Peyer's patch (tissue), 4 donors: Measurements from ENCODE around the gene KRT13.

Source experiments
- POLR2A ChIP-seq, 2 donors: fragments of 450-650 bp; IDR thresholded peaks; one replicate each; pipeline ENCODE4 v1.5.1; 2017; ENCODE audit warnings: antibody characterized with exemption in 2 of 2, mild to moderate bottlenecking in 2 of 2, moderate library complexity in 2 of 2
- TF ChIP-seq, protein P1 (sequence below), 6 experiments: fragments of 450-650 bp in 4 of 6; fragments of 200-600 bp in 2 of 6; sonication (generic) in 1 of 6; IDR thresholded peaks; one replicate each; pipeline ENCODE4 v1.5.1; 2017 to 2019; ENCODE audit warnings: antibody characterized with exemption in 6 of 6, mild to moderate bottlenecking in 3 of 6, moderate library complexity in 1 of 6

- TF ChIP-seq, protein P1, sequence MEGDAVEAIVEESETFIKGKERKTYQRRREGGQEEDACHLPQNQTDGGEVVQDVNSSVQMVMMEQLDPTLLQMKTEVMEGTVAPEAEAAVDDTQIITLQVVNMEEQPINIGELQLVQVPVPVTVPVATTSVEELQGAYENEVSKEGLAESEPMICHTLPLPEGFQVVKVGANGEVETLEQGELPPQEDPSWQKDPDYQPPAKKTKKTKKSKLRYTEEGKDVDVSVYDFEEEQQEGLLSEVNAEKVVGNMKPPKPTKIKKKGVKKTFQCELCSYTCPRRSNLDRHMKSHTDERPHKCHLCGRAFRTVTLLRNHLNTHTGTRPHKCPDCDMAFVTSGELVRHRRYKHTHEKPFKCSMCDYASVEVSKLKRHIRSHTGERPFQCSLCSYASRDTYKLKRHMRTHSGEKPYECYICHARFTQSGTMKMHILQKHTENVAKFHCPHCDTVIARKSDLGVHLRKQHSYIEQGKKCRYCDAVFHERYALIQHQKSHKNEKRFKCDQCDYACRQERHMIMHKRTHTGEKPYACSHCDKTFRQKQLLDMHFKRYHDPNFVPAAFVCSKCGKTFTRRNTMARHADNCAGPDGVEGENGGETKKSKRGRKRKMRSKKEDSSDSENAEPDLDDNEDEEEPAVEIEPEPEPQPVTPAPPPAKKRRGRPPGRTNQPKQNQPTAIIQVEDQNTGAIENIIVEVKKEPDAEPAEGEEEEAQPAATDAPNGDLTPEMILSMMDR (IDR thresholded peaks at IDR 0.05) = no peak
- TF ChIP-seq POLR2A (IDR thresholded peaks at IDR 0.05) = no peak
These were observed 21.2 kb downstream of the KRT13 start for GRCh38 chr17:41483991-41484826.
